ENCODE data around the gene CCDC57.

CCDC57 gene

GRCh38 chr17:82084373-82085030, 128.1 kb downstream of the CCDC57 start:
- DNase-seq (ENCODE audit: low read depth in 1 of 2, low spot score in 1 of 2): no peak

- DNase-seq (ENCODE audit: low read depth in 1 of 2, low spot score in 1 of 2): no peak
These were observed 128.9 kb downstream of the CCDC57 start for GRCh38 chr17:82083533-82084359.

GRCh38 chr17:82083009-82083408, 129.6 kb downstream of the CCDC57 start:
- DNase-seq (ENCODE audit: low read depth in 1 of 2, low spot score in 1 of 2): no peak

- no peak for DNase-seq (ENCODE audit: low read depth in 1 of 2, low spot score in 1 of 2)
These were observed 130.2 kb downstream of the CCDC57 start for GRCh38 chr17:82082456-82082855.

GRCh38 chr17:82081966-82082365, 130.7 kb downstream of the CCDC57 start:
- no peak for DNase-seq (ENCODE audit: low read depth in 1 of 2, low spot score in 1 of 2)

- no peak for DNase-seq (ENCODE audit: low read depth in 1 of 2, low spot score in 1 of 2)
These were observed 131.1 kb downstream of the CCDC57 start for GRCh38 chr17:82081546-82081945.

GRCh38 chr17:82080789-82081464, 131.7 kb downstream of the CCDC57 start:
- DNase-seq (ENCODE audit: low read depth in 1 of 2, low spot score in 1 of 2): no peak

GRCh38 chr17:82080048-82080788, 132.4 kb downstream of the CCDC57 start:
- no peak for DNase-seq (ENCODE audit: low read depth in 1 of 2, low spot score in 1 of 2)

- DNase-seq (ENCODE audit: low read depth in 1 of 2, low spot score in 1 of 2): no peak
These were observed 133.5 kb downstream of the CCDC57 start for GRCh38 chr17:82079001-82079677.

- no peak for DNase-seq (ENCODE audit: low read depth in 1 of 2, low spot score in 1 of 2)
These were observed 134.2 kb downstream of the CCDC57 start for GRCh38 chr17:82078433-82078832.

GRCh38 chr17:82077617-82078358, 134.9 kb downstream of the CCDC57 start:
- DNase-seq (ENCODE audit: low read depth in 1 of 2, low spot score in 1 of 2): no peak

GRCh38 chr17:82076785-82077591, 135.7 kb downstream of the CCDC57 start:
- no peak for DNase-seq (ENCODE audit: low read depth in 1 of 2, low spot score in 1 of 2)

- DNase-seq (ENCODE audit: low read depth in 1 of 2, low spot score in 1 of 2): no peak
These were observed 136.4 kb downstream of the CCDC57 start for GRCh38 chr17:82076018-82076784.

- DNase-seq (ENCODE audit: low read depth in 1 of 2, low spot score in 1 of 2): no peak
These were observed 139.2 kb downstream of the CCDC57 start for GRCh38 chr17:82073446-82073845.

GRCh38 chr17:82072827-82073226, 139.8 kb downstream of the CCDC57 start:
- DNase-seq (ENCODE audit: low read depth in 1 of 2, low spot score in 1 of 2): no peak

GRCh38 chr17:82070611-82071010, 142.0 kb downstream of the CCDC57 start:
- no peak for DNase-seq (ENCODE audit: low read depth in 1 of 2, low spot score in 1 of 2)

- peak; percentile 55 to 70 for DNase-seq (ENCODE audit: low read depth in 1 of 2, low spot score in 1 of 2)
These were observed 146.9 kb downstream of the CCDC57 start, which contains the start of gene DUS1L for GRCh38 chr17:82065638-82066303. Gene DUS1L (minus strand): TSS chr17:82065804. CDS start chr17:82065059, 745 bp downstream.

- no peak for DNase-seq (ENCODE audit: low read depth in 1 of 2, low spot score in 1 of 2)
These were observed 147.4 kb downstream of the CCDC57 start for GRCh38 chr17:82065193-82065637.
